Nephron progenitor cell (in vitro differentiated cells): ENCODE data around the gene TRIM37.

Experiments used
- DNase-seq: peaks from one replicate; pipeline ENCODE4 v3.0.0; 2021
- H3K27ac Mint-ChIP-seq: 2 replicates; pipeline ENCODE4 v1.8.0; 2021; ENCODE audit warnings: mild to moderate bottlenecking, moderate library complexity, mixed read lengths
- H3K27me3 Mint-ChIP-seq: 2 replicates; pipeline ENCODE4 v1.8.0; 2021; ENCODE audit warnings: mild to moderate bottlenecking, low read depth, mixed read lengths; ENCODE audit not compliant: poor library complexity
- H3K36me3 Mint-ChIP-seq: 2 replicates; pipeline ENCODE4 v1.8.0; 2021; ENCODE audit warnings: low read depth, mixed read lengths
- H3K4me1 Mint-ChIP-seq: 2 replicates; pipeline ENCODE4 v1.8.0; 2021; ENCODE audit warnings: mixed read lengths
- H3K4me3 Mint-ChIP-seq: 2 replicates; pipeline ENCODE4 v1.8.0; 2021; ENCODE audit warnings: mild to moderate bottlenecking, moderate library complexity, mixed read lengths
- H3K9me3 Mint-ChIP-seq: 2 replicates; pipeline ENCODE4 v1.8.0; 2021; ENCODE audit warnings: mild to moderate bottlenecking, moderate library complexity, mixed read lengths
- CTCF ChIP-seq: fragments of 200-600 bp; sonication (generic); IDR thresholded peaks from 2 replicates; pipeline ENCODE4 v1.5.0; 2021; ENCODE audit warnings: antibody characterized with exemption

Gene TRIM37

DNA sequence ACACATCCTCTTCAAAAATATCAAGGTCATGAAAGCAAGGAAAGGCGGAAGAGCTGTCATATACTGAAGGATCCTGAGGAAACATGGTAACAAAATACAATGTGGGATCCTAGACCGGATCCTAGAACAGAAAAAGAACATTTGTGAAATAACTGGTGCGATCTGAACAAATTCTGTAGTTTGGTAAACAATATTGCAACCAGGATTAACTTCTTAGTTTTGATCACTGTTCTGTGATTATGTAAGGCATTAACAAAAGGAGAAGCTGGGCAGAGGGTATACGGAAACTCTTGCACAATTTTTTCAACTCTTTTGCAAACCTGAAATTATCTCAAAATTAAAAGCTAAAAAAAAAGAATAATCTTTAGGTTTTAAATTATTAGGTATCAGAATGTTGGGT lies 109.7 kb downstream of the TRIM37 start:
- H3K4me3 Mint-ChIP-seq: no peak overlapping the region
- no peak for DNase-seq
- no peak overlapping the region for H3K27ac Mint-ChIP-seq
- no peak for TF ChIP-seq CTCF
- peaks cover 20% of the 10 kb centered on the region for H3K4me1 Mint-ChIP-seq
- H3K9me3 Mint-ChIP-seq: no peaks in the 10 kb centered on the region
- peaks cover 3% of the 10 kb centered on the region for H3K27me3 Mint-ChIP-seq
- peaks cover 42% of the 10 kb centered on the region for H3K36me3 Mint-ChIP-seq

DNA sequence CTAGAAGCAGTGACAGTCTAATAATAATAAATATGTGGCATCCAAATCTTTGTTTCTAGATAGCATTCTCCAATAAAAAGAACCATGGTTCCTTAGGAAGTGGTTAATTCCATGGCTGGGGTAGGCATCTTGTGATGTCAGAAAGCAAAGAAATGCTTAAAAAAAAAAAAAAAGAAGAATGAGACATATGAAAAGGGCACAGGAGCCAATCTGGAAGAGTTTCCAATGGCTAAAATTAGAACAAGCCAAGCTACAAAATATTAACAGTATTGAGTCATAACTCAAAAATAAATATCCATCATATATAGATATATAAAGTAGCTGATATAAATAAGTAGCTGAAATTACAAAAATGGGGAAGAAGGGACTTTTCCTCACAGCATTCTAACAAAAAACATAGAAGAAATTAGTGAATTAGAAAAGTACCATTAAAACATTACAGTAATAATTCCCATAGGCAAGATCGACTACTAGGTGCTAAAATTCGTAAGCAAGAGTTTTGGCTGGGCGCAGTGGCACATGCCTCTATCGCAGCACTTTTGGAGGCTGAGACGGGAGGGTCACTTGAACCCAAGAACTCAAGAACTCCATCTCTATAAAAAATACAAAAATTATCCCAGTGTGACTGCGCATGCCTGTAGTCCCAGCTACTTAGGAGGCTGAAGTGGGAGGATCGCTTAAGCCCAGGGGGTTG lies 111.3 kb downstream of the TRIM37 start:
- H3K36me3 Mint-ChIP-seq: peaks cover 36% of the 10 kb centered on the region
- peaks cover 3% of the 10 kb centered on the region for H3K27me3 Mint-ChIP-seq
- H3K4me3 Mint-ChIP-seq: no peak overlapping the region
- no peaks in the 10 kb centered on the region for H3K9me3 Mint-ChIP-seq
- H3K27ac Mint-ChIP-seq: no peak overlapping the region
- peaks cover 13% of the 10 kb centered on the region for H3K4me1 Mint-ChIP-seq
- no peak for DNase-seq
- no peak for TF ChIP-seq CTCF

DNA sequence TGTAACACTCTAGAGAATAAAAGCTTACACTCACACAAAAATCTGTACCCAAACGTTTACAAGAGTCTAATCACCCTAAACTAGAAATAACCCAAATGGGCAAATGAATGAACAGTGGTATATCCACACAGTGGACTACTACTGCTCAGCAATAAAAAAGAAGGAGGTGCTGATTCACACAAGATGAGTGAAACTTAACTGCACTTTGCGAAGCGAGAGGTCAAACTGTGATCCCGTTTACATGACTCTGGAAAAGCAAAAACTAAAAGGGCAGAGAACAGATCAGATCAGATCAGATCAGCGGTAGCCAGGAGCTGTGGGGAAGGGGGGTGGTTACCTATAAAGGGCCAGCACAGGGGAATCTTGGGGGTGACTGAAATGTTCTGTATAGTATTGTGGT lies 113.4 kb downstream of the TRIM37 start:
- peaks cover 6% of the 10 kb centered on the region for H3K27me3 Mint-ChIP-seq
- peaks cover 19% of the 10 kb centered on the region for H3K4me1 Mint-ChIP-seq
- no peak for DNase-seq
- H3K4me3 Mint-ChIP-seq: no peak overlapping the region
- H3K36me3 Mint-ChIP-seq: peaks cover 38% of the 10 kb centered on the region
- peak overlapping the region; percentile 93 for H3K27ac Mint-ChIP-seq
- no peak for TF ChIP-seq CTCF
- H3K9me3 Mint-ChIP-seq: peaks cover 12% of the 10 kb centered on the region

DNA sequence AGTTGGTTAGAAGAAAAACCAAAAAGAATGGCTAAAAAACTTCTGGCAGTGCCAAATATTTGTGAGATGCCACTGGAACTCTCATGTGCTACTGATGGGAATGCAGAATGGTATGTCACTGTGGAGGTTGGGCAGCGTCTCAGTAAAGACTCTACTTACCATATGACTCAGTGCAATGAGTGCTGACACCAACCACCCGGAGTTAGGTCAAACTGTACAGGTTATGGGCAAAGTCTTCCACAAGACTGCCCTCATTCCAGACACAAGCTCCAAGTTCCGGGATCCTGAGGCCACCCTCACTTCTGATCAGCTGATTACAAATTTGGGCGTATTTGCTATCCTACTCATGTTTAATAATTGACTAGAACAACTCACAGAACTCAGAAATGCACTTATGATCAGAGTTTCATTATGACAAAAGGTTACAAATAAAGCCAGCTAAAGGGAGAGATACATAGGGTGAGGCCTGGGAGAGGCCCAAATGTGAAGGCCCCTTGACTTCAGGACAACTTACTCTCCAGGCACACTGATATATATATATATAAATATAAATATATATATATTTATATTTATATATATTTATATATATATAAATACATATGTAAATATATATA lies 114.9 kb downstream of the TRIM37 start:
- DNase-seq: no peak
- no peak for TF ChIP-seq CTCF
- Mint-ChIP-seq H3K27ac (no peak overlapping the region), H3K36me3 (peaks cover 34% of the 10 kb centered on the region), H3K27me3 (peaks cover 3% of the 10 kb centered on the region), H3K9me3 (peaks cover 13% of the 10 kb centered on the region), H3K4me3 (no peak overlapping the region), H3K4me1 (peaks cover 34% of the 10 kb centered on the region)

- no peak for DNase-seq
- Mint-ChIP-seq H3K4me3 (no peak overlapping the region), H3K9me3 (peaks cover 13% of the 10 kb centered on the region), H3K27ac (peak overlapping the region; percentile 6), H3K4me1 (peaks cover 48% of the 10 kb centered on the region), H3K36me3 (peaks cover 34% of the 10 kb centered on the region), H3K27me3 (peaks cover 3% of the 10 kb centered on the region)
- TF ChIP-seq CTCF: no peak
Observed at GRCh38 chr17:58989629-58990028, 117.1 kb downstream of the TRIM37 start.

DNA sequence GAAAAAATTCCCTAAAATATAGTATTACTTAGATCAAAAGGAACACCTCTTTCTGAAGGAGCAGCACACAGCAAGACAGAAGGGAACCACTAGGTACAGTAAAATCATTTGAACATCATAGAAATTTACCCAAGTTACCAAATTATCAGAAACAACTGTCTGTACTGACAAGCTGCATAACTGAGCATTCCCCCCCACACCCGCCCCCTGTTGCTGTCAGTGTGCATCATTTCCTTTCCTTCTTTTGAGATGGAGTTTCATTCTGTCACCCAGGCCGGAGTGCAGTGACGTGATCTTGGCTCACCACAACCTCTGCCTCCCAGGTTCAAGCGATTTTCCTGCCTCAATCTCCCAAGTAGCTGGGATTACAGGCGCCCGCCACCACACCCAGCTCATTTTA lies 120.7 kb downstream of the TRIM37 start:
- Mint-ChIP-seq H3K4me3 (no peak overlapping the region), H3K36me3 (peaks cover 16% of the 10 kb centered on the region), H3K27me3 (peaks cover 3% of the 10 kb centered on the region), H3K4me1 (peaks cover 41% of the 10 kb centered on the region), H3K27ac (peak overlapping the region; percentile 58), H3K9me3 (peaks cover 13% of the 10 kb centered on the region)
- DNase-seq: no peak
- no peak for TF ChIP-seq CTCF
